Upper lobe of left lung (tissue), 6 donors: Measurements from ENCODE around the gene WDFY3. TPM values are rescaled to one million over a fixed set of nuclear protein-coding genes. Genes with fewer than 3 reads are reported as not detected.

Experiments
- small RNA-seq, 4 donors: library from RNA; depleted of rRNA; stranded (forward); fragments of <200 nt; gene quantifications; one replicate each; pipeline ENCODE3, GENCODE V24; 2016
- total RNA-seq, 6 donors: library from RNA; depleted of rRNA in 4 of 6; stranded (reverse); fragments of >200 nt in 4 of 6; gene quantifications; one replicate each; pipeline versions ENCODE4 v1.1.0 to v1.2.1, GENCODE V29; 2016 to 2021
- donor health status: DM: no; HTN: no; CAD: no; lungs with moderate emphysema.
- donor health status: DM: no; HTN: yes; CAD: no; lungs with severe emphysema.

WDFY3 gene
- total RNA-seq, 6 donors from 2014 or later, result 52.0 to 159 (median 103) TPM

Small RNA genes within 50 kb of the gene (small RNA-seq; reads per million reads assigned to genes)
- 0 reads per million in 4 donors for gene RN7SL552P
- 0 reads per million in 4 donors for gene RNU6-469P
